OCI-LY3 (cell line): ENCODE data around the gene PMAIP1.

Experiments
- H2AFZ ChIP-seq: fragments of 200-600, 300-600 bp; shearing (Covaris generic); 2 replicates; pipeline ENCODE4 v1.6.0; 2014; ENCODE audit warnings: antibody characterized with exemption, low read depth, low read length
- H3K27ac ChIP-seq: fragments of 200-600, 300-600 bp; sonication (generic); 2 replicates; pipeline ENCODE4 v1.5.1; 2014; ENCODE audit warnings: mild to moderate bottlenecking, low read length, moderate library complexity, mixed read lengths
- H3K27me3 ChIP-seq: fragments of 200-600, 300-600 bp; sonication (generic); 2 replicates; pipeline ENCODE4 v1.6.1; 2014; ENCODE audit warnings: low read depth, low read length, mixed read lengths
- H3K36me3 ChIP-seq: fragments of 200-600, 300-600 bp; sonication (generic); replicated peaks from 2 replicates; pipeline ENCODE3; 2014; ENCODE audit warnings: low read depth, low read length, mixed read lengths
- H3K4me1 ChIP-seq: fragments of 300-600, 200-600 bp; sonication (generic); 2 replicates; pipeline ENCODE4 v1.6.1; 2014; ENCODE audit warnings: low read length, mixed read lengths
- H3K4me2 ChIP-seq: fragments of 200-600, 300-600 bp; sonication (generic); 2 replicates; pipeline ENCODE4 v1.6.1; 2014; ENCODE audit warnings: low read length, mixed read lengths
- H3K4me3 ChIP-seq: fragments of 300-600, 200-600 bp; sonication (generic); 2 replicates; pipeline ENCODE4 v1.5.1; 2014; ENCODE audit warnings: antibody characterized with exemption, mild to moderate bottlenecking, low read length, moderate library complexity
- H3K79me2 ChIP-seq: fragments of 300-600, 200-600 bp; shearing (Covaris generic); 2 replicates; pipeline ENCODE4 v1.6.1; 2014; ENCODE audit warnings: mild to moderate bottlenecking, low read length, mixed read lengths
- H3K9ac ChIP-seq: fragments of 300-600, 200-600 bp; shearing (Covaris generic); 2 replicates; pipeline ENCODE4 v1.6.0; 2014; ENCODE audit warnings: mild to moderate bottlenecking, low read length, moderate library complexity
- H3K9me3 ChIP-seq: fragments of 200-600, 300-600 bp; shearing (Covaris generic); 2 replicates; pipeline ENCODE4 v1.6.1; 2014; ENCODE audit warnings: low read length, mixed read lengths; ENCODE audit not compliant: insufficient read depth
- H4K20me1 ChIP-seq: fragments of 200-600, 300-600 bp; sonication (generic); 2 replicates; pipeline ENCODE4 v1.6.1; 2016; ENCODE audit warnings: low read length, mixed read lengths; ENCODE audit not compliant: insufficient read depth
- CTCF ChIP-seq: fragments of 200-600, 300-600 bp; sonication (generic); IDR thresholded peaks from 2 replicates; pipeline ENCODE4 v1.5.1; 2014; ENCODE audit warnings: antibody characterized with exemption, low read length, low read depth
- EZH2phosphoT487 ChIP-seq: fragments of 200-600 bp; shearing (Covaris generic); IDR thresholded peaks from 2 replicates; pipeline ENCODE4 v1.6.1; 2018; ENCODE audit warnings: antibody characterized with exemption, mixed run types, low read depth

Gene PMAIP1

GRCh38 chr18:59898609-59899297 lies 1.0 kb upstream of the PMAIP1 start:
- no peaks in the 10 kb centered on the region for H3K27me3 ChIP-seq
- TF ChIP-seq CTCF: no peak
- TF ChIP-seq EZH2phosphoT487: no peak
- H2AFZ ChIP-seq: peak overlapping the region; percentile 41
- H3K27ac ChIP-seq: peak overlapping the region; percentile 86
- peaks cover 59% of the 10 kb centered on the region for H3K79me2 ChIP-seq
- peaks cover 39% of the 10 kb centered on the region for H3K36me3 ChIP-seq
- no peaks in the 10 kb centered on the region for H3K9me3 ChIP-seq
- peak overlapping the region; percentile 92 for H3K9ac ChIP-seq
- peaks cover 29% of the 10 kb centered on the region for H4K20me1 ChIP-seq
- H3K4me3 ChIP-seq: peak overlapping the region; percentile 79
- peaks cover 25% of the 10 kb centered on the region for H3K4me1 ChIP-seq
- H3K4me2 ChIP-seq: peak overlapping the region; percentile 75

- no peak overlapping the region for H2AFZ ChIP-seq
- H3K4me1 ChIP-seq: peaks cover 43% of the 10 kb centered on the region
- H3K9me3 ChIP-seq: no peaks in the 10 kb centered on the region
Observed at GRCh38 chr18:59900222-59901128, 679 bp downstream of the PMAIP1 start.

GRCh38 chr18:59902131-59902992 lies 2.6 kb downstream of the PMAIP1 start:
- Histone ChIP-seq H3K27ac (peak overlapping the region; percentile 86), H3K4me3 (peak overlapping the region; percentile 79), H3K79me2 (peaks cover 84% of the 10 kb centered on the region)

More at GRCh38 chr18:59900222-59901128, 679 bp downstream of the PMAIP1 start:
- Histone ChIP-seq H3K27me3 (no peaks in the 10 kb centered on the region), H3K79me2 (peaks cover 74% of the 10 kb centered on the region), H3K4me2 (peak overlapping the region; percentile 88), H4K20me1 (peaks cover 44% of the 10 kb centered on the region), H3K27ac (peak overlapping the region; percentile 86), H3K9ac (peak overlapping the region; percentile 92), H3K36me3 (peaks cover 44% of the 10 kb centered on the region), H3K4me3 (peak overlapping the region; percentile 79)
- TF ChIP-seq CTCF (no peak), EZH2phosphoT487 (no peak)

More at GRCh38 chr18:59902131-59902992, 2.6 kb downstream of the PMAIP1 start:
- Histone ChIP-seq H3K4me2 (peak overlapping the region; percentile 88), H3K4me1 (peaks cover 62% of the 10 kb centered on the region), H3K27me3 (no peaks in the 10 kb centered on the region), H3K9me3 (no peaks in the 10 kb centered on the region), H3K9ac (peak overlapping the region; percentile 92), H4K20me1 (peaks cover 44% of the 10 kb centered on the region), H2AFZ (no peak overlapping the region), H3K36me3 (peaks cover 44% of the 10 kb centered on the region)
- no peak for TF ChIP-seq CTCF
- no peak for TF ChIP-seq EZH2phosphoT487
